Limb (tissue), 2 donors: ENCODE results near the gene EXOC3L4.
"Not testable (repeated sequence)": the region's sequence is repeated elsewhere in the genome, so short reads cannot be mapped to it uniquely, and the experiment has no call there.

Experiments
- DNase-seq, 2 donors: peaks; one replicate each; pipeline ENCODE4 v3.0.0-alpha.2; 2016; ENCODE audit errors: extremely low spot score in 2 of 2

EXOC3L4 gene

DNA sequence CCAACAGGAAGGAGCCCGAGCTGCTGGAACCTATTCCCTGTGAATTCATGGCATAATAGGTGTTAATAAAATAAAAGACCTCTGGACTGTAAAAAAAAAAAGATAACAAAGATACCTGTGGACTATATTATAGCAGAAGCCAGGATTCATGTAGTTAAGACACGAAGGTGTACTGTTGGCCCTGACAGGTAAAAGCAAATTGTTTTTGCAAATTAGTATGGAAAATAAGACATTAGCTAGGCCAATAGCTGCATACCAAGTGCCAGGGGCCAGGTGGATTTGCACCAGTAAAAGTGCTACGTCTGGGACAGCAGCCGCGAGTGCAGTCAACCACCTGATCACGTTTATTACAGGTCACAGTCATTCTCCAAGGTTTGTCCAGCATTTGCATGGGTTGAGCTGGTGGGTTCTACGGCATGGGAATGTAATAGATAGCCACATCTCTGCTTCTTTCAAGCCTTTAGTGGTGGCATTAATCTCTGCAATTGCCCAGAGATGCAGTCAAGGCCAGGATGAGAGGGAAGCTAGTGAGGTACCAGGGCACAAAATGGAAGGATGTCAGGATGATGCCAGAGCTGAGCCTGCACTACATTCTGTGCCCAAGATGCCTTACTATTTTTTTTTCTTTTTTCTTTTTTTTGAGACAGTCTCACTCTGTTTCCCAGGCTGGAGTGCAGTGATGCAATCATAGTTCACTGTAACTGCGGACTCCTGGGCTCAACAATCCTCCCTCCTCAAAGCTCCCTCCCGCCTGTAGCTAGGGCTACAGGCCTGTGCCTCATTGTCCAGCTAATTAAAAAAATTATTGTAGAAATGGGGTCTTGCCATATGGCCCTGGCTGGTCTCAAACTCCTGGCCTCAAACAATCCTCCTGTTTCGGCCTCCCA, 55.1 kb downstream of the EXOC3L4 start:
- DNase-seq, result no peak

DNA sequence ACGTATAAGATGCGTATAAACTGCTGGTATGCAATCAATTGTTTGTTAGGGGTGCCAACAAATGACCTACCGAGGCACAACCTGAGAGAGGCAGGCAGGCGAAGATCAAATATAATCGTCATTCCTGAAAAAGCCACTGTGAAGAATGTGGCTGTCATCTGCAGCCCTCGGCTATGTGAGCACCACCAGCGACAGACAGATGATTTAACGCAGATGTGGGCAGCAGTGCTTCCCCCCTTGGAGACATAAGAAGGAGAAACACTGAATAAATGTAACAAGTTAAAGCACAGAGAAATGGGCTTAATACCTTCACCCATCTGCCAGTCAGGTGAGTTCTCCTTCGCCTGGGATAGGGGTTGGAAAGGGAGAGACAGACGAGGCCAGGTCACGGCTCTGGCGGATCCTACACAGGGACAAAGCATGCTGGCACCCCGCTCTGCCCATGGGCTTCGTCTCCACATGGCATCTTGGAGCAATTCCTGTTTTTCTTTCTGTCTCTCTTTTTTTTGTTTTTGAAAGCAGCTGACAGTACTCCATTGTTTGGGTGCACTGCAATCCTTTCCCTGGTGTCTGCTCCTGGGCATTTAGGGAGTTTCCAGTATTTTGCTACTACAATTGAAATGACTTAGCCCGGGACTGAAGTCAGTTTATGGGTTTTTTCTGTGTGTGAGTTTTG, 56.9 kb downstream of the EXOC3L4 start:
- DNase-seq, result no peak

DNA sequence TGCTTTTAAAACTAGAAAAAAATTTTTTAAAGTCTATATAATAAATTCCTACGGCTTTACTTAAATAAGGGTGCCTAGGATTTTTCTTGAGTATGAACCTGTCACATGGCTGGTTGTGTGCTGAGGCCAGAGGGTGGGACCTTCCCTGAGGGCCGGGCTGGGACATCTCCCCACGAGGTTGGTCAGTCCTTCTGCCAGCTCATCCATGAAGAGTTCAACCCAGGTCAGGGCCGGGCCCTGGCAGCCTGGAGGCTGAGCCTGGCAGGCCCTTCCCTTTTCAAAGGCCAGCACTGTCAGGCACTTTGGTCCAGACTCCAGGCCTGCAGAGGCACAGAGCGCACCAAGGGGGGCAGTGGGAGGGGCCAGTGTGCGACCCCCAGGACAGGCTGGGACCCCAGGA, 60.5 kb downstream of the EXOC3L4 start:
- DNase-seq, result no peak

DNA sequence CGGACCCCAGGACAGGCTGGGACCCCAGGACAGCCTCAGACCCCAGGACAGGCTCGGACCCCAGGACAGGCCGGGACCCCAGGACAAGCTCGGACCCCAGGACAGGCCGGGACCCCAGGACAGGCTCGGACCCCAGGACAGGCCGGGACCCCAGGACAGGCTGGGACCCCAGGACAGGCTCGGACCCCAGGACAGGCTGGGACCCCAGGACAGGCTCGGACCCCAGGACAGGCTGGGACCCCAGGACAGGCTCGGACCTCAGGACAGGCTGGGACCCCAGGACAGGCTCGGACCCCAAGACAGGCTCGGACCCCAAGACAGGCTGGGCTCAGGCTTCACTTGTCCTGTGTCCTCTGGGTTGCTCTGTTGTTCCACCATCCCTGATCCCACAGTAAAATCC, 60.9 kb downstream of the EXOC3L4 start:
- not testable (repeated sequence) for DNase-seq

- no peak for DNase-seq
These were observed 61.4 kb downstream of the EXOC3L4 start for GRCh38 chr14:103155826-103156394.

- DNase-seq, result no peak
These were observed 62.3 kb downstream of the EXOC3L4 start for GRCh38 chr14:103156651-103157378.

- DNase-seq, result no peak
These were observed 63.4 kb downstream of the EXOC3L4 start for GRCh38 chr14:103157969-103158368.

DNA sequence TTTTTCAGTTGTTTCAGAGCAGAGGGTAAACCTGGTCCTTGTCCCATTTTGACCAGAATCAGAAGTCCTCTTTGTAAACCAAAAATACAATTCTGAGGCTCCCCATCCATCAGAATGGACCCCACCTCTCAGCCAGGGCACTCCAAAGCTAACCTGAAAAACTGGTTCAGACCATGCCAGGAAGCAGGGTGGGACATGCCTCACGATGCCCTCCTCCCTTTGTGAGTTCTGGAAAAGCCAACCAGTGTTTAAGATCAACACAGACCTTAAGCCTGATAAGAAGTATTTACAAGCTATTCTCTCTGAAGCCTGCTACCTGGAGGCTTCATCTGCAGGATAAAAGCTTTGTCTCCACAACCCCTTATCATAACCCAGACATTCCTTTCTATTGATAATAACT, 64.2 kb downstream of the EXOC3L4 start:
- DNase-seq, result no peak
